HCT116 (cell line): Measurements from ENCODE around the gene BSCL2. TPM values are rescaled to one million over a fixed set of nuclear protein-coding genes. Genes with fewer than 3 reads are reported as not detected.

ENCODE experiments used
- ATAC-seq: fragments of 200-7000 bp; cut with Tn5 transposase; 2 replicates; pipeline ENCODE4 v1.9.1; 2020; ENCODE audit warnings: mild to moderate bottlenecking, moderate library complexity
- BruUV-seq: library from RNA; stranded (reverse); fragments of 400-500 nt; replicated peaks from 2 replicates; lab custom pipeline; 2021; lab: Mats Ljungman, UMichigan
- CTCF ChIA-PET: fragments of 300-600 bp; sonication (Branson Sonifier 250); formaldehyde crosslinking; loops from one replicate; lab custom pipeline; 2021; ENCODE audit warnings: antibody characterized with exemption; lab: Charles Lee
- POLR2A ChIA-PET: fragments of 300-600, 350-600 bp; sonication (Branson Sonifier 250); formaldehyde crosslinking; loops from one replicate; lab custom pipeline; 2021; ENCODE audit warnings: antibody characterized with exemption; lab: Charles Lee
- RAD21 ChIA-PET, 2 experiments: fragments of 300-600 bp; sonication (Branson Sonifier 250); formaldehyde crosslinking; loops; one replicate each; lab custom pipeline; 2023; ENCODE audit warnings: low total read pairs in 2 of 2; ENCODE audit not compliant: uncharacterized antibody in 2 of 2, unreplicated experiment in 2 of 2, low non-redundant PET in 1 of 2; lab: Charles Lee
- DNase-seq: peaks from one replicate; pipeline ENCODE4 v3.0.0-alpha.2; 2010; ENCODE audit warnings: low read depth, low spot score
- H2AFZ ChIP-seq: fragments of 200-600 bp; shearing (Covaris generic), sonication (generic); 2 replicates; pipeline ENCODE4 v1.6.1; 2017; ENCODE audit warnings: low read depth, mixed run types, mixed read lengths, antibody characterized with exemption, low read length; ENCODE audit not compliant: poor library complexity, severe bottlenecking
- H3K27ac ChIP-seq: 2 replicates; pipeline ENCODE4 v1.5.1; 2012; ENCODE audit warnings: low read depth, low read length
- H3K27me3 ChIP-seq: fragments of 200-600 bp; sonication (generic); 2 replicates; pipeline ENCODE4 v1.6.1; 2016; ENCODE audit warnings: mixed run types, low read length, mixed read lengths; ENCODE audit not compliant: insufficient read depth
- H3K36me3 ChIP-seq, 2 experiments: fragments of 200-500 bp in 1 of 2; fragments of 200-600 bp in 1 of 2; sonication (Bioruptor generic) in 1 of 2; sonication (generic) in 1 of 2; 2 replicates each; pipeline versions ENCODE4 v1.5.1 to v1.6.1; 2014 to 2016; ENCODE audit warnings: low read length in 2 of 2, inconsistent platforms in 1 of 2, mixed read lengths in 1 of 2, mixed run types in 1 of 2; ENCODE audit not compliant: insufficient read depth in 2 of 2, control insufficient read depth in 1 of 2
- H3K4me1 ChIP-seq, 2 experiments: fragments of 200-600 bp in 1 of 2; sonication (generic) in 1 of 2; 2 replicates each; pipeline versions ENCODE4 v1.5.1 to v1.6.1; 2012 to 2017; ENCODE audit warnings: low read length in 2 of 2, inconsistent platforms in 1 of 2, mild to moderate bottlenecking in 1 of 2, mixed read lengths in 1 of 2, mixed run types in 1 of 2, moderate library complexity in 1 of 2; ENCODE audit not compliant: insufficient read depth in 2 of 2, control insufficient read depth in 1 of 2
- H3K4me2 ChIP-seq: fragments of 200-600 bp; sonication (generic); 2 replicates; pipeline ENCODE4 v1.6.1; 2017; ENCODE audit warnings: mixed run types, low read length, mixed read lengths
- H3K4me3 ChIP-seq, 2 experiments: fragments of 200-600 bp in 1 of 2; sonication (generic) in 1 of 2; replicated peaks in 1 of 2; 2 replicates each; pipeline ENCODE4 v1.5.1; 2011 to 2016; ENCODE audit warnings: low read length in 2 of 2, control low read depth in 1 of 2, low read depth in 1 of 2, mild to moderate bottlenecking in 1 of 2, mixed read lengths in 1 of 2, mixed run types in 1 of 2
- H3K79me2 ChIP-seq: fragments of 200-600 bp; sonication (generic); 2 replicates; pipeline ENCODE4 v1.6.1; 2017; ENCODE audit warnings: mild to moderate bottlenecking, mixed run types, low read length, moderate library complexity, mixed read lengths; ENCODE audit not compliant: insufficient read depth
- H3K9ac ChIP-seq: fragments of 200-600 bp; sonication (generic); 2 replicates; pipeline ENCODE4 v1.6.1; 2016; ENCODE audit warnings: low read length, mixed read lengths
- H3K9me2 ChIP-seq: fragments of 200-600 bp; sonication (generic), shearing (Covaris generic); 2 replicates; pipeline ENCODE4 v1.6.1; 2017; ENCODE audit warnings: mixed run types, mild to moderate bottlenecking, moderate library complexity; ENCODE audit not compliant: insufficient read depth
- H3K9me3 ChIP-seq, 2 experiments: fragments of 200-500 bp in 1 of 2; fragments of 200-600 bp in 1 of 2; sonication (Bioruptor generic) in 1 of 2; sonication (generic) in 1 of 2; 2 replicates each; pipeline ENCODE4 v1.6.1; 2014 to 2017; ENCODE audit warnings: low read length in 2 of 2, mixed read lengths in 2 of 2, inconsistent platforms in 1 of 2, low read depth in 1 of 2, mild to moderate bottlenecking in 1 of 2, mixed run types in 1 of 2, moderate library complexity in 1 of 2; ENCODE audit not compliant: control insufficient read depth in 1 of 2, insufficient read depth in 1 of 2
- H4K20me1 ChIP-seq: fragments of 200-600 bp; sonication (generic), shearing (Covaris generic); 2 replicates; pipeline ENCODE4 v1.6.1; 2017; ENCODE audit warnings: mixed run types, mild to moderate bottlenecking, moderate library complexity; ENCODE audit not compliant: insufficient read depth
- CBX3 ChIP-seq: IDR thresholded peaks from 2 replicates; pipeline ENCODE4 v1.6.1; 2012; ENCODE audit warnings: low read depth
- EGR1 ChIP-seq: IDR thresholded peaks from 2 replicates; pipeline ENCODE4 v1.6.1; 2012; ENCODE audit warnings: low read depth
- ELF1 ChIP-seq: IDR thresholded peaks from 2 replicates; pipeline ENCODE4 v1.6.1; 2012; ENCODE audit warnings: low read depth, borderline replicate concordance
- EZH2 ChIP-seq: fragments of 200-600 bp; sonication (generic); IDR thresholded peaks from 2 replicates; pipeline ENCODE4 v1.6.1; 2017; ENCODE audit warnings: antibody characterized with exemption, mixed run types
- FOSL1 ChIP-seq: IDR thresholded peaks from 2 replicates; pipeline ENCODE4 v1.6.1; 2012; ENCODE audit warnings: low read depth
- POLR2A ChIP-seq: IDR thresholded peaks from 2 replicates; pipeline ENCODE4 v1.7.0; 2011; ENCODE audit warnings: borderline replicate concordance; ENCODE audit not compliant: insufficient read depth, insufficient read length; ENCODE audit errors: extremely low read depth
- POLR2AphosphoS5 ChIP-seq: IDR thresholded peaks from 2 replicates; pipeline ENCODE4 v1.6.1; 2011; ENCODE audit warnings: mild to moderate bottlenecking, low read depth, low read length, moderate library complexity
- REST ChIP-seq: IDR thresholded peaks from 2 replicates; pipeline ENCODE4 v1.6.1; 2012; ENCODE audit warnings: low read depth
- SIN3A ChIP-seq: IDR thresholded peaks from 2 replicates; pipeline ENCODE4 v1.6.1; 2012; ENCODE audit warnings: low read depth
- SP1 ChIP-seq: IDR thresholded peaks from 2 replicates; pipeline ENCODE4 v1.6.1; 2012; ENCODE audit warnings: low read depth
- SRF ChIP-seq: IDR thresholded peaks from 2 replicates; pipeline ENCODE4 v1.6.1; 2012; ENCODE audit warnings: low read depth
- YY1 ChIP-seq: IDR thresholded peaks from 2 replicates; pipeline ENCODE4 v1.6.1; 2011; ENCODE audit warnings: low read length, low read depth, moderate library complexity, mild to moderate bottlenecking; ENCODE audit not compliant: insufficient replicate concordance; ENCODE audit errors: extremely low read depth
- ZFX ChIP-seq: fragments of 450-650 bp; IDR thresholded peaks from 2 replicates; pipeline ENCODE4 v1.6.1; 2017
- ZNF274 ChIP-seq: fragments of 200-500 bp; sonication (Bioruptor generic); IDR thresholded peaks from 2 replicates; pipeline ENCODE4 v1.6.1; 2014; ENCODE audit warnings: mild to moderate bottlenecking, low read depth, low read length, inconsistent platforms
- intact Hi-C: fragments of 100-400 bp; cut with micrococcal nuclease; formaldehyde crosslinking; loops from 2 replicates; pipeline ENCODE4 v1.10.0; 2022
- total RNA-seq: library from RNA; stranded (reverse); gene quantifications from one replicate; pipeline ENCODE4 v1.2.1, GENCODE V29; 2021; ENCODE audit not compliant: unreplicated experiment
- TF ChIP-seq, protein P1 (sequence below): IDR thresholded peaks from 2 replicates; pipeline ENCODE4 v1.6.1; 2011; ENCODE audit warnings: mild to moderate bottlenecking, low read length, moderate library complexity; ENCODE audit not compliant: insufficient replicate concordance; ENCODE audit errors: extremely low read depth
- TF ChIP-seq, protein P2 (sequence below): IDR thresholded peaks from 2 replicates; pipeline ENCODE4 v1.6.1; 2012
- TF ChIP-seq, protein P3 (sequence below): IDR thresholded peaks from 2 replicates; pipeline ENCODE4 v1.6.1; 2012

The BSCL2 gene
- total RNA-seq, 1 experiment from 2014 or later, result 62.0 TPM

- H3K4me3 ChIP-seq, result no peak overlapping the region
- peak overlapping the region; percentile 98 for H3K27ac ChIP-seq
- peaks cover 80% of the 10 kb centered on the region for H3K79me2 ChIP-seq
- peaks cover 2 to 18% of the 10 kb centered on the region in 2 experiments; a peak in 2 of 4 replicates for H3K36me3 ChIP-seq
- peak overlapping the region; percentile 13 for H3K9ac ChIP-seq
- H3K9me2 ChIP-seq, result no peaks in the 10 kb centered on the region
- ChIA-PET CTCF (interaction anchor here (2.9 kb wide), 1 partner anchor 11 kb away, joined by 16 read pairs; no protein-coding TSS in a partner anchor), POLR2A (interaction anchor here (0.7 to 8.9 kb wide), 8 partner anchors 10 to 172 kb away, joined by 3 to 195 read pairs (median 10); partner anchors contain the start of genes GANAB, INTS5, MTA2 and TUT1), RAD21 (no interaction called here)
- H3K9me3 ChIP-seq, result no peaks in the 10 kb centered on the region
- no peak for TF ChIP-seq ZNF274
- TF ChIP-seq YY1, result no peak
- TF ChIP-seq FOSL1, result no peak
- TF ChIP-seq EZH2, result no peak
- TF ChIP-seq POLR2A, result no peak
- TF ChIP-seq REST, result no peak
- no peak for TF ChIP-seq SP1
- TF ChIP-seq POLR2AphosphoS5, result no peak; the same call in none of the 2 replicates
- TF ChIP-seq SIN3A, result no peak
- TF ChIP-seq, protein P1, sequence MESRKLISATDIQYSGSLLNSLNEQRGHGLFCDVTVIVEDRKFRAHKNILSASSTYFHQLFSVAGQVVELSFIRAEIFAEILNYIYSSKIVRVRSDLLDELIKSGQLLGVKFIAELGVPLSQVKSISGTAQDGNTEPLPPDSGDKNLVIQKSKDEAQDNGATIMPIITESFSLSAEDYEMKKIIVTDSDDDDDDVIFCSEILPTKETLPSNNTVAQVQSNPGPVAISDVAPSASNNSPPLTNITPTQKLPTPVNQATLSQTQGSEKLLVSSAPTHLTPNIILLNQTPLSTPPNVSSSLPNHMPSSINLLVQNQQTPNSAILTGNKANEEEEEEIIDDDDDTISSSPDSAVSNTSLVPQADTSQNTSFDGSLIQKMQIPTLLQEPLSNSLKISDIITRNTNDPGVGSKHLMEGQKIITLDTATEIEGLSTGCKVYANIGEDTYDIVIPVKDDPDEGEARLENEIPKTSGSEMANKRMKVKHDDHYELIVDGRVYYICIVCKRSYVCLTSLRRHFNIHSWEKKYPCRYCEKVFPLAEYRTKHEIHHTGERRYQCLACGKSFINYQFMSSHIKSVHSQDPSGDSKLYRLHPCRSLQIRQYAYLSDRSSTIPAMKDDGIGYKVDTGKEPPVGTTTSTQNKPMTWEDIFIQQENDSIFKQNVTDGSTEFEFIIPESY, result no peak
- TF ChIP-seq, protein P2, sequence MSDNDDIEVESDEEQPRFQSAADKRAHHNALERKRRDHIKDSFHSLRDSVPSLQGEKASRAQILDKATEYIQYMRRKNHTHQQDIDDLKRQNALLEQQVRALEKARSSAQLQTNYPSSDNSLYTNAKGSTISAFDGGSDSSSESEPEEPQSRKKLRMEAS, result no peak
- TF ChIP-seq ELF1, result no peak
- no peak for TF ChIP-seq SRF
- TF ChIP-seq CBX3, result no peak
- TF ChIP-seq, protein P3, sequence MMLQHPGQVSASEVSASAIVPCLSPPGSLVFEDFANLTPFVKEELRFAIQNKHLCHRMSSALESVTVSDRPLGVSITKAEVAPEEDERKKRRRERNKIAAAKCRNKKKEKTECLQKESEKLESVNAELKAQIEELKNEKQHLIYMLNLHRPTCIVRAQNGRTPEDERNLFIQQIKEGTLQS, result no peak
- TF ChIP-seq ZFX, result no peak
- TF ChIP-seq EGR1, result no peak
- H3K4me1 ChIP-seq, result peaks cover 39 to 68% of the 10 kb centered on the region in 2 experiments
- H3K4me2 ChIP-seq, result peak overlapping the region; percentile 95
- H2AFZ ChIP-seq, result no peak overlapping the region
- no peaks in the 10 kb centered on the region for H4K20me1 ChIP-seq
- ATAC-seq (no peak), DNase-seq (no peak)
- intact Hi-C loops, result loop anchor here (5.0 to 10.0 kb wide), 3 partner anchors 77 to 118 kb away; partner anchors contain the start of genes POLR2G, TMEM179B and TUT1
- no peaks in the 10 kb centered on the region for H3K27me3 ChIP-seq
- BruUV-seq, result no TSS peak
Observed at GRCh38 chr11:62669420-62670161, 37.6 kb downstream of the BSCL2 start.
